Left forelimb (tissue), 1 donor: ENCODE data around the gene C1orf21.

ENCODE experiments used
- DNase-seq: peaks from one replicate; pipeline ENCODE4 v3.0.0-alpha.2; 2018; ENCODE audit warnings: low spot score

The C1orf21 gene

GRCh38 chr1:184557423-184558347 lies 170.9 kb downstream of the C1orf21 start:
- no peak for DNase-seq

- DNase-seq = no peak
Measured at GRCh38 chr1:184558691-184559090, 171.9 kb downstream of the C1orf21 start.

GRCh38 chr1:184559117-184559713 lies 172.4 kb downstream of the C1orf21 start:
- no peak for DNase-seq

- no peak for DNase-seq
Measured at GRCh38 chr1:184562806-184563205, 176.0 kb downstream of the C1orf21 start.

GRCh38 chr1:184563308-184563707 lies 176.5 kb downstream of the C1orf21 start:
- no peak for DNase-seq

- DNase-seq = no peak
Measured at GRCh38 chr1:184567009-184567408, 180.2 kb downstream of the C1orf21 start.

- DNase-seq = no peak
Measured at GRCh38 chr1:184567637-184568036, 180.8 kb downstream of the C1orf21 start.

- DNase-seq = no peak
Measured at GRCh38 chr1:184568148-184568547, 181.3 kb downstream of the C1orf21 start.

GRCh38 chr1:184569106-184569505 lies 182.3 kb downstream of the C1orf21 start:
- no peak for DNase-seq

- DNase-seq = no peak
Measured at GRCh38 chr1:184574588-184574987, 187.8 kb downstream of the C1orf21 start.

GRCh38 chr1:184576822-184577221 lies 190.0 kb downstream of the C1orf21 start:
- no peak for DNase-seq

- no peak for DNase-seq
Measured at GRCh38 chr1:184577319-184577718, 190.5 kb downstream of the C1orf21 start.

GRCh38 chr1:184582411-184582810 lies 195.6 kb downstream of the C1orf21 start:
- no peak for DNase-seq

GRCh38 chr1:184583849-184584248 lies 197.0 kb downstream of the C1orf21 start:
- no peak for DNase-seq

GRCh38 chr1:184588701-184589100 lies 201.9 kb downstream of the C1orf21 start:
- DNase-seq = no peak

- no peak for DNase-seq
Measured at GRCh38 chr1:184590163-184590750, 203.4 kb downstream of the C1orf21 start.

- no peak for DNase-seq
Measured at GRCh38 chr1:184593597-184593996, 206.8 kb downstream of the C1orf21 start.

GRCh38 chr1:184595596-184595995 lies 208.8 kb downstream of the C1orf21 start:
- DNase-seq = no peak

- no peak for DNase-seq
Measured at GRCh38 chr1:184596950-184597645, 210.3 kb downstream of the C1orf21 start.

- no peak for DNase-seq
Measured at GRCh38 chr1:184597650-184598357, 211.0 kb downstream of the C1orf21 start.

GRCh38 chr1:184598403-184599193 lies 211.8 kb downstream of the C1orf21 start:
- no peak for DNase-seq
